ENCODE data around the gene C2orf76. TPM values are rescaled to one million over a fixed set of nuclear protein-coding genes. Genes with fewer than 3 reads are reported as not detected.
"Not testable (repeated sequence)": the region's sequence is repeated elsewhere in the genome, so short reads cannot be mapped to it uniquely, and the experiment has no call there.

The C2orf76 gene
- polyA plus RNA-seq, 10 donors, result 8.0 to 13.3 (median 10.3) TPM

- DNase-seq, result peak in 1 of 3 donors; percentile 15
Observed at GRCh38 chr2:119301413-119301812, 65.2 kb downstream of the C2orf76 start.

DNA sequence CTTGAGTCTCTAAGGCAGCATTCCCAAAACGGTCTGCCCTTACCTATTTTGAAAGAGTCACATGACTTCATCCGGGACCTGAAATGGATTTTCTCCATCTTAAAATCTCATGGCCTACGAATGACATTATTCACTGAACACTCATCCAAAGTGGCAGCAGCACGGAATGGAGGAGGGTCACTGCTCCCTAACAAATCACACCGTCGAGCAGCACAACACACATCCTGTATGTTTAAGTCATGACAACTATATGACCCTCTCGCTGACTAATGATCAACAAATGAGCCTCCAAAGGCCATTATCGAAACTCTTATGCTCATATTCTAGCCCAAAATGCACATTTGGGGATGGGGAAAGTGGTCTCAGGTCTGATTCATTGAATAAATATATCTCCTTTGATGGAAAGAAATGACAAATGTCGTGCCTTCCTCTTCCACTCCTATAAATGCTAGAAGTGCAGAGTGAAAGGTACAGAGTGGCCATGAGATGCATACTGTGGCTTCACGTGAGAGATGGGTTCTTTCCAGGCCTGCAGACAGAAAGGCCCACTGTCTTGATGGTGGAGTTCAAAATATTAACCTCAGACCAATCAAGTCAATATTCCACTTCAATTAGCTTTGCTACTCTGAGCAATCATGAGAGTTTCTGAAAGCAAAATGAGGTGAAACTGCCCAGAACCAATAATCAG, 70.8 kb downstream of the C2orf76 start:
- no peak for DNase-seq

GRCh38 chr2:119294671-119295070, 72.0 kb downstream of the C2orf76 start:
- DNase-seq, result no peak

GRCh38 chr2:119293900-119294299, 72.7 kb downstream of the C2orf76 start:
- DNase-seq, result no peak

GRCh38 chr2:119293254-119293653, 73.4 kb downstream of the C2orf76 start:
- no peak for DNase-seq

DNA sequence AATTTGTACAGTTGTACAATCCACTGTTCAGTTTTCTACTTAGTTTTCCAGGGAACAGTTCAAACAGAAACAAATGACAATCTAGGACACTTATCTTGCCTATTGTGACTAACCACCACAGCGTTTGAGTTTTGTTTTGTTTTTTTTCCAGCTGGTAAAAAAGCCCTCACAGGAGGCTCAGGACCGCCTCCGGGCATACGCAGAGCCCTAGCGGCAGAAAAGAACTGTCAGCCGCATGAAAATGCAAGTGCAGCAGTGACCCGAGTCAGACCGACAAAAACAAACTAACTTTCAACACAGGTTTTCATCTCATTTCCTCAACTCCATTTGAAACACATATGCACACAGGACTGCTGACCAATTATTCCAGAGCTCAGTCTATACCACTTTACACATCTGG, 74.4 kb downstream of the C2orf76 start:
- DNase-seq, result no peak

GRCh38 chr2:119291588-119292167, 75.0 kb downstream of the C2orf76 start:
- no peak for DNase-seq

DNA sequence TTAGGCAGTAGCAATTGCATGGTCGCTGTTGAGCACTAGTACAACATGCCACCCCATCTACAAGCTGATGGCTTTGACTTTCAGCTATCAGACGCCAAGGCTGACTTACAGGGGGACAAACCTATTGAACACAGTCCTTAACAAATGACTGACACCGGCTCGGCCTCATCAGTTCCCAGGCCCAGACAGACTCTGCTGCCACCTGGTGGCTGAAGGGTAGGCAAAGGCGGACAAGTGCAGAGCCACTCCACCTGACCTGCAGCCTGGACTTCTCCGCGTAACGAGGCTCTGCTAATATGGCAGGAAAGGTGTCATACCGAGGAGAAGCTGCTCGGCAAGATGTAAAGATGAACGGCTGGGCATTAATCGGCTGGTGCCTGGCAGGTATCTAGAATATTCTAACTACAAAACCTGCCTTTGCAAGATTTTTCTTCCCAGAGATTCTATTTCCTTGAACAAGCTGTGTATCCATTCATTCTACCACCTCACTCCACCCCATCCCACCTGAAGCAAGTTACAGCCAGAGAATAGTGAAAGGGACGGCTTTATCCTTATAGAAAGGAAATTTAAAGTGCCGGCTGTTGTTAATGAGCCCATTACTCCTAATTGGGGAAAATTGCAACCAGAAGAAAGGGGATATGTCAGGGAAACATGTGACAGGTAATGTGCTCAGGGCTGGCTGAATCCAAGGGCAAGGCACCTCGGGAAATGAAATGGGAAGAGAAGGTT, 75.6 kb downstream of the C2orf76 start:
- peak; percentile 49 to 77 (median 68) for DNase-seq

DNA sequence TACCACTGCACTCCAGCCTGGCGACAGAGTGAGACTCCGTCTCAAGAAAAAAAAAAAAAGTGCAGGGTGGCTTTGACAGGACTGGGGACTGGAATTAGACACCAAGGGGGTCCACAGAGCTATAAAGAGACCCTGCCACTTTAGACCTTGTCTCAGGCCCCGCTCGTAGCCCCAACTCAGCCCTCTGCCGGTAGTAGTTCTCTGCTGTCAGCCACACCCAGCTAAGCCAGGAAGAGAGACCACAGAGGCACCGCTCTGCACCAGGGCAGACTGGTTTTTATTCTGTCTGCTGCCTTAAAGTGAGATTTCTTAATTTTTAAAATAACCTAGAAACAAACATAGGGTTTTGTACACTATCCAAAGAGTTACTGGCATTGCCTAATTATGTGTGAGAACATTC, 77.0 kb downstream of the C2orf76 start:
- DNase-seq, result no peak

DNA sequence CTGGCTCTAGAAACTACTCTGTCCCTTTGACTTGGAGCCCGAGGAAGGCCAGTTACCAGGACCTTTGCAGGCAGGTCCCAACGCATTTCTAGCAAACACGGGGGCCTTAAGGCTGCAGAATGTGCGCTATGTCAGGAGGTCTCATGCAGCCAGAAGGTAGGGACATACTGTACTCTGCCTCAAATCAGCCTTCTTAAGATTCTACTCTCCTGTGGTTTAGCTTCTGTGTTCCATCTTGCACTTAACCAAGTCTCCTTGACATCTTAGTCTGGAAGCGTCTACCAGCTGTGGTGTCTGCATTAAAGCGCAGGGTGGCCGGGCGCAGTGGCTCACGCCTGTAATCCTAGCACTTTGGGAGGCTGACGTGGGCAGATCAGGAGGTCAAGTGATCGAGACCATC, 77.5 kb downstream of the C2orf76 start:
- DNase-seq, result no peak

GRCh38 chr2:119288576-119288975, 78.1 kb downstream of the C2orf76 start:
- DNase-seq, result no peak

GRCh38 chr2:119286661-119287060, 80.0 kb downstream of the C2orf76 start:
- DNase-seq, result no peak

- peak in 2 of 3 donors; percentile 22 to 67 for DNase-seq
Observed at GRCh38 chr2:119283873-119284331, 82.7 kb downstream of the C2orf76 start.

DNA sequence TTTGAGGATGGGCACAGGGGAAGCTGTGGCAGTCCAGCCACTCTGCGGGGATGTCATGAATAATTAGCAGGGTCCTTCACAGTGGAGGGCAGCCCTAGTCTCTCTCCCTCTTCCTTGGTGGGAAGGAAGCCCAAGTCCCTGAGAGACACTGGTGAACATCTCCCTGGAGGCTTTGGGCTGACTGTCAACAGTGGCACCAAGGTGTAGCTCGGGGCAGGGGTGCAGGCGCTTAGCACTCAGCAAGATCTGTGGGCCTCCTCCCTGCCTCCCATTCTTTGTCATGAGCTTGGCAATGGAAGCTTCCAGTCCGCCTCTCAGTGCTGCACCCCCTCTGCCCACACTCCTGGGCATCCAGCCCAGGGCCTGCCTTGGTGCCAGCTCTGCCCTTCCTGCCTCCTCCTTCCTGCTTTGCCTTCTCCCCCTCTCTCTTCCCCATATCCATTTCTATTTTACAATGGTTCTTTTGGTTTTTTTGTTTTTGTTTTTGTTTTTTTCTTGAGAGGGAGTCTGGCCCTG, 83.6 kb downstream of the C2orf76 start:
- no peak for DNase-seq

DNA sequence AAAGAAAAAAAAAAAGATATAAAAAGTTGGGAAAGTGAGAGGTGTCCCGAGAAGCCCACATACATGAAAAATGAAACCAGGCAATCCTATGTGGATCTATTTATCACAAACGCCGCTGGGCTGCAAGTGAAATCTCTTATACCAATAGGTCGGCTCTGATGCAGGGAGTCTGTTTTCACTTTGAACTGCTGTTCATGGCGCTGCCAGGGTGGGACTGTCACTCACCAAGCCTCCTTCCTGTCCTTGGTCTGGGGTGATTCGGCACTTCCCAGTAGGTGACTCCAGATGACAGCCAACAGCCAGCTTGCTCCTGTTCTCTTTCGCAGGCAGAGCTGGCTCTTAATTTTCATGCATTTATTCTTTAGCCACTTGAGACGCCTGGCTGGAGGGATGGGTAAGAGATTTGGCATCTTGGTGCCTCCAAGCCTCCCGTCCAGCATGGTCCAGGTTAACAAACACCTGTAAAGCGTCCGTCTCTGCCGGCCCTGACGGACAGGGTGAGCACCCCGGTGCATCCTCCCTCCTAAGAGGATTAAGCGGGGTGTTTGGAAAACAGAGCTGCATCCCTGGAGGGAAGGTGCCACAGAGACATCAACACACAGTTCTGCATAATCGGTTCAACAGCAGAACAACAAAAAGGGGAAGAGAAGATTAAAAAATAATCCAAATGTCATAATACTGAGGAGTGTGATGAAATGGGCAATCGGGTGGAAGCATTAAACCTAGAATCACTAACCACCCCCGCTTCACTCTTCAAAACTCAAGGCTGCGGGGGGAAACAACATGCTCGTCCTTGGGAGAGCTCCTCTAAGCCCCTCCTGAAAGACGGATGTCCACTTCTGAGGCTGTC, 84.3 kb downstream of the C2orf76 start:
- no peak for DNase-seq

DNA sequence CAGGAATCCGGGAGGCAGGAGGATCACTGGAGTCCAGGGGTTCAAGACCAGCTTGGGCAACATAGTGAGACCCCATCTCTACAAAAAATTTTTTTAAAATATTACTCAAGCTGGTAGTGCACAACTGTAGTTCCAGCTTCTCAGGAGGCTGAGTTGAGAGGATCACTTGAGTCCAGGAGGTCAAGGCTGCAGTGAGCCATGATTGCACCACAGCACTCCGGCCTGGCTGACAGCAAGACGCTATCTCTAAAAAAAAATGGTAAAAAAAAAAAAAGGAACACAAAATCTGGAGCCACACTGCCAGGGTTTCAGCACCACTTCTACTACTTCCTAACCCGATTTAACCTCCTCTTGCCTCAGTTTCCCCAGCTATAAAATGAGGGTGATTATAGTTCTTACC, 86.0 kb downstream of the C2orf76 start:
- no peak for DNase-seq

- DNase-seq, result no peak
Observed at GRCh38 chr2:119279666-119280065, 87.0 kb downstream of the C2orf76 start.

DNA sequence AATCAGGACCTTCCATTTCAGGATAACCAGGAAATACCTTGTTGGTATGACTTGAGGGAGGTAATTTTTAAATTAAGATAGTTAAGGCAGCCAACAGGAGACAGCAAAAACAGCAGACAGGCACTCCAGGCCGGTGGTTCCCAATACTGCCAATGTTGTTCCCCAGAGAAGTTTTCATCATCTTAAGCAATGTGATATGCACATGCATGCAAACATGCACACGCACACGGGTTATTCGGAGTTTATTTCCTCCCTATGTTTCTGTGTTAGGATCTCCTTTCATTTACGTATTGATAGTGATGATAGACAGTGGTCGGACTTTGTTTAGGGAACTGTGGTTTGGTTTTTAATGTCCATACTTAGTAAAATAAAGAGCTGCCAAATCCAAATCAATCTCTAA, 87.7 kb downstream of the C2orf76 start:
- DNase-seq, result no peak

DNA sequence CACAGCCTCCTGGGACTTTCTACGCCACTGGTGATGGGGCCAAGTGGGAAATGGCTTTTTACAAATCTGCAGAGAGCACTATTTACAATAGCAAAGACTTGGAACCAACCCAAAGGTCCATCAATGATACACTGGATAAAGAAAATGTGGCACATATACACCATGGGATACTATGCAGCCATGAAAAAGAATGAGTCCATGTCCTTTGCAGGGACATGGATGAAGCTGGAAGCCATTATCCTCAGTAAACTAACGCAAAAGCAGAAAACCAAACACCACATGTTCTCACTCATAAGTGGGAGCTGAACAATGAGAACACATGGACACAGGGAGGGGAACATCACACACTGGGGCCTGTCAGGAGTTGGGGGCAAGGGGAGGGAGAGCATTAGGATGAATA, 88.2 kb downstream of the C2orf76 start:
- DNase-seq, result not testable (repeated sequence)

- DNase-seq, result no peak
Observed at GRCh38 chr2:119276864-119277263, 89.8 kb downstream of the C2orf76 start.

DNA sequence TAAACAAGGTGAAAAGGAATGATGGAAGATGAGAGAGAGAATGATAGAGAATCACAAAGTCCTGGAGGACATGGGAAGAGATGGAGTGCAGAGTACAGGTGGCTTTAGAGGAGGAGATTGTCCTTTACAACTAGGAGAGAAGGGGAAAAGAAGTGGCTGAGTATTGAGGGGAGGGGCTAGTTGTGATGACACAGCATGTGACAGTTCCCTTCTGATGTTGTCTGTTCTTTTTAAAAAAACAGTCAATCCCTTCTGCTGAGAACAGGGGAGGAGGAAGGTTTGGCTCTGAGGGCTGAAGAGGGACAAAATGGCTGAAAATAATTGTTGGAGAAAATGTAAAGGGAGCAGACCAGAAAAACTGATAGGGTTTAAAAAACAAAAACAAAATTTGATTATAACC, 99.0 kb downstream of the C2orf76 start:
- DNase-seq, result no peak

DNA sequence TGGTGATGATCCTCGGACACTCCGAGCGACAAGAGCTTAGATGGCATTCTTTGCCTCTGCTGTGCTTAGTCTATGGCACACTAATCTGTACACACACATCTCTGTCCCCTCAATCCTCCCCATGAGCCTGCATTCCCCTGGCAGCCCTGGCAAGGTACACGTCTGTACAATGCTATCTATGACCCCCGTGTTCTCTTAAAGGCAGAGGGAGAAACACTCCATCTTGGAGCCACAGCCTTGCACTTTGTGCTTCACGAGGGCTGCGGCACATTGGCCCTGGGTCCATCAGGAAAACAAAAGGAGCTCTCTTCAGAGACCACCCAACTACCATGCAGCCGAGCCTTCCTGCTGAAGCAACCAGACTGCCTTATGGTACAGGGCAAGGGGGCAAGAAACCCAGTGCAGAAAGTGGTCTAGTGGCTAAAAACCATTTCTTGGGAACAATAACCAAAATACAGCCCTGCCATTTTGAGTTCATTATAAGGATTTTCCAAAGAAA, 100.5 kb downstream of the C2orf76 start:
- no peak for DNase-seq
